Cardiac fibroblast (primary cell): ENCODE data around the gene CENPP.

ENCODE experiments used
- DNase-seq, 2 donors: peaks; one replicate each; pipeline versions ENCODE4 v3.0.0 to v3.0.0-alpha.2; 2010; ENCODE audit warnings: low read depth in 2 of 2
- H3K4me3 ChIP-seq, 2 donors: replicated peaks in 1 of 2; 1 replicate in 1 of 2; 2 replicates in 1 of 2; pipeline ENCODE4 v1.5.1; 2011; ENCODE audit warnings: low read depth in 2 of 2, low read length in 2 of 2, mild to moderate bottlenecking in 2 of 2, moderate library complexity in 1 of 2
- TF ChIP-seq, protein P1 (sequence below): IDR thresholded peaks from one replicate; pipeline ENCODE4 v1.5.1; 2011; ENCODE audit warnings: low read depth, mild to moderate bottlenecking, low read length, inconsistent platforms

Gene CENPP

DNA sequence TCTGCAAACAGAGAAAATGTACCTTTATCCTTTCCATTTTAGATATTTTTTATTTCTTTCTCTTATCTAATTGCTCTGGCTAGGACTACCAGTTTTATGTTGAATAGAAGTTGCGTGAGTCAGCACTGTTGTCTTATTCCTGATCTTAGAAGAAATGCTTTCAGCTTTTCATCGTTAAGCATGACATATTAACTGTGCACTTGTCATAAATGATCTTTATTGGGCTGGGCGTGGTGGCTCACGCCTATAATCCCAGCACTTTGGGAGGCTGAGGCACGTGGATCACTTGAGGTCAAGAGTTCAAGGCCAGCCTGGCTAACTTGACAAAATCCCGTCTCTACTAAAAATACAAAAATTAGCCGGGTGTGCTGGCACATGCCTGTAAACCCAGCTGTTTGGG is 218.2 kb downstream of the CENPP start:
- TF ChIP-seq, protein P1, sequence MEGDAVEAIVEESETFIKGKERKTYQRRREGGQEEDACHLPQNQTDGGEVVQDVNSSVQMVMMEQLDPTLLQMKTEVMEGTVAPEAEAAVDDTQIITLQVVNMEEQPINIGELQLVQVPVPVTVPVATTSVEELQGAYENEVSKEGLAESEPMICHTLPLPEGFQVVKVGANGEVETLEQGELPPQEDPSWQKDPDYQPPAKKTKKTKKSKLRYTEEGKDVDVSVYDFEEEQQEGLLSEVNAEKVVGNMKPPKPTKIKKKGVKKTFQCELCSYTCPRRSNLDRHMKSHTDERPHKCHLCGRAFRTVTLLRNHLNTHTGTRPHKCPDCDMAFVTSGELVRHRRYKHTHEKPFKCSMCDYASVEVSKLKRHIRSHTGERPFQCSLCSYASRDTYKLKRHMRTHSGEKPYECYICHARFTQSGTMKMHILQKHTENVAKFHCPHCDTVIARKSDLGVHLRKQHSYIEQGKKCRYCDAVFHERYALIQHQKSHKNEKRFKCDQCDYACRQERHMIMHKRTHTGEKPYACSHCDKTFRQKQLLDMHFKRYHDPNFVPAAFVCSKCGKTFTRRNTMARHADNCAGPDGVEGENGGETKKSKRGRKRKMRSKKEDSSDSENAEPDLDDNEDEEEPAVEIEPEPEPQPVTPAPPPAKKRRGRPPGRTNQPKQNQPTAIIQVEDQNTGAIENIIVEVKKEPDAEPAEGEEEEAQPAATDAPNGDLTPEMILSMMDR: no peak
- H3K4me3 ChIP-seq: no peak overlapping the region
- DNase-seq: no peak

DNA sequence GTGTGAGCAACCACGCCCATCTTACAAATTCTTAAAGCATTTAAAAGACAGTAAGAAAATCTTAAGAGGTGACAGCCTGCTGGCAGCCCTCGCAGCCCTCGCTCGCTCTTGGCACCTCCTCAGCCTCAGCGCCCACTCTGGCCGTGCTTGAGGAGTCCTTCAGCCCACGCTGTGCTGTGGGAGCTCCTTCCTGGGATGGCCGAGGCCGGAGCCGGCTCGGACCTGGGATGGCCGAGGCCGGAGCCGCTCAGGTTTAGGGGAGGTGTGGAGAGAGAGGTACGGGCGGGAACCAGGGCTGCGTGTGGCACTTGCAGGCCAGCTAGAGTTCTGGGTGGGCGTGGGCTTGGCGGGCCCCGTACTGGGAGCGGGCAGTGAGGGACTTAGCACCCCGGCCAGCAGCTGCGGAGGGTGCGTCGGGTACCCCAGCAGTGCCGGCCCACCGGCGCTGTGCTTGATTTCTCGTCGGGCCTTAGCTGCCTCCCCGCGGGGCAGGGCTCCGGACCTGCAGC is 219.3 kb downstream of the CENPP start:
- TF ChIP-seq, protein P1: no peak
- no peak overlapping the region for H3K4me3 ChIP-seq
- no peak for DNase-seq

DNA sequence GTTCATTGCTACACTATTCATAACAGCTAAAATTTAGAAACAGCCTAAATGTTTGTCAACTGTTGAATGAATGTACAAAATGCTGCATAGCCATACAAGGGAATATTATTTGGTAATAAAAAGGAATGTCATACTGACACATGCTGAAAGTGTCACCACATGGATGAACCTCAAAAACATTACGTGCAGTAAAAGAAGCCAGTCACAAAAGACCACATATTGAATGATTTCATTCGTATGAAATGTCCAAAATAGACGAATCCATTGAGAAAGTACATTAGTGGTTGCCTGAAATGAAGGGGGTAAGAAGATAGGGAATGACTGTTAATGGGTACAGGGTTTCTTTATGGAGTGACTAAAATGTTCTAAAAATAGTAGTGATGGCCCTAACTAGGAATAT is 221.6 kb downstream of the CENPP start:
- no peak overlapping the region for H3K4me3 ChIP-seq
- TF ChIP-seq, protein P1: no peak
- DNase-seq: peak in 1 of 2 donors; percentile 20

DNA sequence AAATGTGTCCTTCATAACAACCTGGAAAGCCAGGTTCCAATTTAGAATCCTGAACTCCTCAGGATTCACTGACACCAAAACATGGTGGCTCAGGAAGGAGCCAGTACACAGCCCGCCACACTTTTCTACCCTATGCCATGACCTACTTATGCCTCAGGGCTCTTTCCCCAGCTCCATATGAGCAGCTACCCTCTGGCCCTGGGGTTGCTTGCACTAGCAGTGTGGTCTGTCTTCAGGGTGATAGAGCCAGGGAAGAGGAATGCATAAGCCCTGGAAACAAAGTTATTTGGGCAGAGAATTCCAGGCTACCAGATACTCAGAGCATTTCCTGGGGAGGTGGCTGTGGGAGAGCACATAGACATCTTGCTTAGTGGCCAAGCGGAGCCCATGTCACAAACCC is 225.0 kb downstream of the CENPP start:
- H3K4me3 ChIP-seq: no peak overlapping the region

DNA sequence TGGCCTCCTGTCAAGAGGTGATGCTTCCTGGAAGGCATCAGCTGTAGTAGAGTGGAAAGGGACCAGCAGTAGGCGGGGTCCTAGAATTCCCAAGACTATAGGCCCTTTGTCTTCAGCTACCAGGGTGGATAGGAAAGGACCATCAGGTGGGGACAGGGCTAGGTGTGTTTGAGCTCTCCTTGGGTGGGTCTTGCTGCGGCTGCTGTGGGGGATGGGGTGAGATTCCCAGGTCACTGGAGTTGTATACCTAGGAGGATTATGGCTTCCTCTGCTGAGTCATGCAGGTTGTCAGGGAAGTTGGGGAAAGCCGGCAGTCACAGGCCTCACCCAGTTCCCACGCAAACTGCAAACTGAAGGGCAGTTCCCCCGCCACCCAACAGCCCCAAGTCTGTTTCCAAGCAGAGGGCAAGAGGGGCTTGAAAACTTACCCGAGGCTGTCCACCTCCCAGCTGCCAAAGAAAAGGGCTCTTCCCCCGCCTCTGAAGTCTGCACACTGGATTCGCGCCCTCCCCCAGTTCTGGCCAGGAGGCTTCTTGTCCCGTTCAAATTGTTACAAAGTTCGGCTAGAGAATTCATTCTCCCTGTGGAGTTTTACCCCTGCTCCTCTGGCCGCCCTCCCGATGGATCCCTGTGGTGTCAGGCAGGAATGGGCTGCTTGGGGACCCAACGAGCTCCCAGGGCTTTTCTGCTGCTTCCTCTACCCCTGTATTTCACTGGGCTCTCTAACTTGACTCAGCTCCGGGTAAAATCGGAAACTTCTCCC is 233.0 kb downstream of the CENPP start:
- no peak overlapping the region for H3K4me3 ChIP-seq
- TF ChIP-seq, protein P1: no peak
- DNase-seq: no peak

More for the DNA sequence above, 225.0 kb downstream of the CENPP start:
- TF ChIP-seq, protein P1: no peak
- DNase-seq: no peak

DNA sequence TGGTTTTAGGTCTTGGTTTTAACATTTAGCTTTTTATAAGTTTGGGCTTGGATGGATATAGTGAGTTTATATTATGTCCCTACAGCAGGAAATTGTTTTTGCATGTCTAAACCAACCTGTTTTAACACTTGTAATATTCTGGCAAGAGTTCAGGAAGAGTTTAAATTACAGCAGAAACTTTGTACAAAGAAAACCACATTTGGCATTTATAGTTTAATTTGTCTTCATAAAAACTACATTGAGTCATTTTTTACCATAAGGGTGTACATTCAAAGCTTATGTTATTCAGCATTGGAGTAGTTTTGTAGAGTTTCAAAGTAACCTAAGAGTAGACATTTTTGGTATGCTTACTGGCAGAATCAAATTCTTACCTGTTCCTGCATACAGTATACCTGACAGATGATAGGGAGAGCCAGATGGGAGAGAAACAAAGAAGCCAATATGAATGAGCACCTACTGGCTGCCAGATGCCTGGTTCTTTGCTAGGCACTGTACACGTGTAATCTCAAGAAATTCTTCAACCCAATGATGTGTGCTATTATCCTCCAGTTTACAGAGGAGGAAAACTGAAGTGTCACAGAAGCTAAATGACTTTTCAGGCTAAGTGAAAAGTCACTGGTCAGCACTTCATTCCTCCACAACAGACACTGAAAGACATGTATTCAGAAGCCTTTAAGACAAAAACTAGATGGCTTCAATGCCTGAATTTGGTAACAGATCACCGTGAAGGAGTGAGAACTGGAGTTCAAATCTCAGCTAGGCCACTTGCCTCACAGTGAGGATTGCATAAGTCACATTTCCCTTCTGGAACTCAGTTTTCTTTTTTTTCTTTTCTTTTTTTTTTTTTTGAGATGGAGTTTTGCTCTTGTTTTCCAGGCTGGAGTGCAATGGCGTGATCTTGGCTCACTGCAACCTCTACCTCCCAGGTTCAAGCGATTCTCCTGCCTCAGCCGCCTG is 235.9 kb downstream of the CENPP start:
- TF ChIP-seq, protein P1: no peak
- DNase-seq: peak in 1 of 2 donors; percentile 19
- H3K4me3 ChIP-seq: no peak overlapping the region
